Measurements from ENCODE around the gene CMTM4. TPM values are rescaled to one million over a fixed set of nuclear protein-coding genes. Genes with fewer than 3 reads are reported as not detected.
"Not testable (repeated sequence)": the region's sequence is repeated elsewhere in the genome, so short reads cannot be mapped to it uniquely, and the experiment has no call there.

CMTM4 gene
- total RNA-seq, 1 experiment from 2014 or later: 22.5 TPM

- no peak for DNase-seq (ENCODE audit: low spot score)
- in situ Hi-C loops (cut with HindIII; ENCODE audit: low sequenced_read_pairs): no loop called here
These were observed 115.1 kb downstream of the CMTM4 start for GRCh38 chr16:66581246-66581952.

- DNase-seq (ENCODE audit: low spot score): no peak
- in situ Hi-C loops (cut with HindIII; ENCODE audit: low sequenced_read_pairs): no loop called here
These were observed 115.8 kb downstream of the CMTM4 start for GRCh38 chr16:66580605-66581209.

GRCh38 chr16:66578651-66579531, 117.7 kb downstream of the CMTM4 start, which contains the start of gene CMTM2:
Gene CMTM2 (plus strand): TSS chr16:66579463. CDS start chr16:66579608, 145 bp downstream.
- in situ Hi-C loops (cut with HindIII; ENCODE audit: low sequenced_read_pairs): no loop called here
- DNase-seq (ENCODE audit: low spot score): peak; percentile 4

GRCh38 chr16:66576296-66576695, 120.2 kb downstream of the CMTM4 start:
- in situ Hi-C loops (cut with HindIII; ENCODE audit: low sequenced_read_pairs): no loop called here
- no peak for DNase-seq (ENCODE audit: low spot score)

DNA sequence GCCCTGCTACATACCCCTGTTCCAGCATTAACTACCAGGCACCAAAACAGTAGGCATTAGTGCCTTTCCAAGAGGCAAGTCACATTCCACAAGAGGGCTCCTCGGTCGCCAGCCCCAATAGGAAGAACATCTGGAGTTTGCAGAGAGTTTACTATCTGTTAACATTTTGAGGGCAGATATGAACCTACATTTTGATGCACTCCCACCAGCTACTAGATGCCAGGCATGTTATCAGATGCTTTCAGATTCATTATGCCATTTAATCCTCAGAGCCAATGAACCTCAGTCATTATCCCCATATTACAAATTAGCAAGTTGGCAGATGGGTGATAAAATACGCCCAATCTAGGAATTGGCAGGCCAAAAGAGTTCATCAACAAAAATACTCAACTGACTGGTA, 121.5 kb downstream of the CMTM4 start:
- DNase-seq (ENCODE audit: low spot score): no peak
- in situ Hi-C loops (cut with HindIII; ENCODE audit: low sequenced_read_pairs): no loop called here

GRCh38 chr16:66574531-66574930, 122.0 kb downstream of the CMTM4 start:
- in situ Hi-C loops (cut with HindIII; ENCODE audit: low sequenced_read_pairs): no loop called here
- DNase-seq (ENCODE audit: low spot score): no peak

- DNase-seq (ENCODE audit: low spot score): no peak
- in situ Hi-C loops (cut with HindIII; ENCODE audit: low sequenced_read_pairs): no loop called here
These were observed 122.5 kb downstream of the CMTM4 start for GRCh38 chr16:66574081-66574480.

DNA sequence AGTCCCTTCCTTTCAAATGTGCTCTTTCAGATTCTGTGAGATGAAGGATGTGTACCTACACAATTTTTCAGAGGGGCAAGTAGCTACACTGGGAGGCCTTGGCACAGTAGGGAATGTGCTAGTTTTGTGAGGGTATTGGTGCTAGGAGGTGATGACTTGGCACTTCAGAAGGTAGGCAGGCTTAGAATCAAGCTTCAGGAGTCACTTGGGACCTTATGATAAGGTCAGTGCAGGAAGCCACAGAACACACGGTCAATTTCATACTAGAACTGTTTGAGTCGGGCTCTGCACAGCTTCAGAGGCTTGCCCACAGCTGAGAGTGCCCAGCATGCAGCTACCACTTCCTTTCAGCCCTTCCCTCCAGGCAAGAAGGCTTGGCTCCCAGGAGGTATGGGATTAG, 124.2 kb downstream of the CMTM4 start:
- DNase-seq (ENCODE audit: low spot score): no peak
- in situ Hi-C loops (cut with HindIII; ENCODE audit: low sequenced_read_pairs): no loop called here

DNA sequence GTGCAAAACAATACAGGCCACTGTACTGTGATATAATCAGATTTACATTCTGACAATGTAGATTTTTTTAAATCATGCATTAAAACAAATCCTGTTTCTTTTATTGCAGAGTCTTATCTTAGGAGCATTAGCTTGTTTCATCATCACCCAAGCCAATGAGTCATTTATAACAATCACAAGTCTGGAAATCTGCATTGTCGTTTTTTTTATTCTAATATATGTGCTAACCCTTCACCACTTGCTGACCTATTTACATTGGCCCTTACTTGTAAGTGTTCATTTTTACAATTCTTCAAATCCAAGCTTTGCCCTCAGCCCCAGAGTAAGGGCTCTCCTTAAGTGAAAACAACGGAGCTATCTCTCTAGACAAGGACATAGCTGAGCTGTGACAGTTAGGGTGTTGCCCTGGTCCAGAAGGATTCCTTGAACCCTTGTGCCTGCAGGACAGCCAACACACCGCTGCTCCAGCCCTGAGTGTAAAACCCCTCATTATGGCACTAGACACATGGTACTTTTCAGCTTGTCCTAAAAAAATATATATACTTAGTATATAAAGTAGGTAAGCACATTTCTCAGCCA, 126.6 kb downstream of the CMTM4 start:
- in situ Hi-C loops (cut with HindIII; ENCODE audit: low sequenced_read_pairs): no loop called here
- DNase-seq (ENCODE audit: low spot score): no peak

GRCh38 chr16:66569131-66569530, 127.4 kb downstream of the CMTM4 start:
- no peak for DNase-seq (ENCODE audit: low spot score)
- in situ Hi-C loops (cut with HindIII; ENCODE audit: low sequenced_read_pairs): no loop called here

DNA sequence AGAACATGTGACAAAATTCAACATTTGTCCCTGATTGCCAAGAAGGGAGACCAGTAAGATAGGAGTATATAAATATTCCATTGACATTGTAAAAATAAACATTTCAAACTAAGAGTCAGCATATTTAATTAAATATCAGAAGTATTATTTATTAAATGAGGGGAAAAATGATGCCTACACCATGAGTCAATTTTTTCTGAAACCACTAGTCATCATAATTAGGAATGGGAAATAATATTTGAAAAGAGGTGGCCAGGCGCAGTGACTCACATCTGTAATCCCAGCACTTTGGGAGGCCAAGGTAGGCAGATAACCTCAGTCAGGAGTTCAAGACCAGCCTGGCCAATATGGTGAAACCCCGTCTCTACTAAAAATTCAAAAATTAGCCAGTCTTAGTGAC, 128.2 kb downstream of the CMTM4 start:
- no peak for DNase-seq (ENCODE audit: low spot score)
- in situ Hi-C loops (cut with HindIII; ENCODE audit: low sequenced_read_pairs): no loop called here

DNA sequence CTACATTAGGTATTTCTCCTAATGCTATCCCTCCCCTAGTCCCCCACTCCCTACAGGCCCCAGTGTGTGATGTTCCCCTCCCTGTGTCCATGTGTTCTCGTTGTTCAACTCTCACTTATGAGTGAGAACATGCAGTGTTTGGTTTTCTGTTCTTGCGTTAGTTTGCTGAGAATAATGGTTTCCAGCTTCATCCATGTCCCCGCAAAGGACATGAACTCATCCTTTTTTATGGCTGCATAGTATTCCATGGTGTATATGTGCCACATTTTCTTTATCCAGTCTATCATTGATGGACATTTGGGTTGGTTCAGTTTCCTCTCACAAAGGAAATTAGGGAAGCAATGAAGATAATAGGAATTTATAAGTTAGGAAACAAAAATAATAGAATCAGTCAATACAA, 129.3 kb downstream of the CMTM4 start:
- in situ Hi-C loops (cut with HindIII; ENCODE audit: low sequenced_read_pairs); DNase-seq (ENCODE audit: low spot score): not testable (repeated sequence)

- in situ Hi-C loops (cut with HindIII; ENCODE audit: low sequenced_read_pairs): no loop called here
- DNase-seq (ENCODE audit: low spot score): no peak
These were observed 130.3 kb downstream of the CMTM4 start, which contains the start of gene CMTM1 for GRCh38 chr16:66566051-66566901. Gene CMTM1 (plus strand): TSS chr16:66566439. CDS start chr16:66566514, 75 bp downstream.

Other genes with a start within 250 kb of the CMTM4 start
- 10.3 and 15.8 TPM in 2 replicates for gene TK2, start 146.6 kb downstream of the CMTM4 start, total RNA-seq (2014; rRNA removed; shearing (Covaris generic))
- 122 and 134 TPM in 2 replicates for gene CKLF, start 144.2 kb downstream of the CMTM4 start, total RNA-seq (2014; rRNA removed; shearing (Covaris generic))
- gene CMTM1, start 130.3 kb downstream of the CMTM4 start, total RNA-seq (2014; rRNA removed; shearing (Covaris generic)): 3.1 TPM in 1 of 2 replicates, not detected in the other
- not detected in 2 replicates for gene CMTM2, start 117.3 kb downstream of the CMTM4 start, total RNA-seq (2014; rRNA removed; shearing (Covaris generic))
- 55.1 and 62.1 TPM in 2 replicates for gene CMTM3, start 92.0 kb downstream of the CMTM4 start, total RNA-seq (2014; rRNA removed; shearing (Covaris generic))
- gene DYNC1LI2, start 54.9 kb upstream of the CMTM4 start, total RNA-seq (2014; rRNA removed; shearing (Covaris generic)): 41.6 and 63.4 TPM in 2 replicates
- not detected in 2 replicates for gene TERB1, start 104.8 kb upstream of the CMTM4 start, total RNA-seq (2014; rRNA removed; shearing (Covaris generic))
- 154 and 162 TPM in 2 replicates for gene NAE1, start 134.2 kb upstream of the CMTM4 start, total RNA-seq (2014; rRNA removed; shearing (Covaris generic))
- gene CA7, start 147.7 kb upstream of the CMTM4 start, total RNA-seq (2014; rRNA removed; shearing (Covaris generic)): not detected in 2 replicates
- gene PDP2, start 183.8 kb upstream of the CMTM4 start, total RNA-seq (2014; rRNA removed; shearing (Covaris generic)): 7.1 and 13.8 TPM in 2 replicates
- 0.25 TPM in 1 of 2 replicates, not detected in the other for gene CDH16, start 222.1 kb upstream of the CMTM4 start, total RNA-seq (2014; rRNA removed; shearing (Covaris generic))
- 0.25 TPM in 1 of 2 replicates, not detected in the other for gene RRAD, start 228.8 kb upstream of the CMTM4 start, total RNA-seq (2014; rRNA removed; shearing (Covaris generic))
- gene CIAO2B, start 237.7 kb upstream of the CMTM4 start, total RNA-seq (2014; rRNA removed; shearing (Covaris generic)): 140 and 172 TPM in 2 replicates
- 41.2 and 45.0 TPM in 2 replicates for gene CES2, start 238.8 kb upstream of the CMTM4 start, total RNA-seq (2014; rRNA removed; shearing (Covaris generic))